Effector memory CD4-positive, alpha-beta T cell (primary cell): ENCODE data around the gene DPYSL4.

Source experiments
- DNase-seq, 3 donors: peaks; one replicate each; pipeline ENCODE4 v3.0.0-alpha.2; 2020
- H3K27ac ChIP-seq: 2 replicates; pipeline ENCODE4 v1.7.0; 2013; ENCODE audit warnings: mild to moderate bottlenecking, low read length, moderate library complexity; ENCODE audit not compliant: insufficient read depth, poor library complexity, severe bottlenecking
- H3K27me3 ChIP-seq: replicated peaks from 2 replicates; pipeline ENCODE4 v1.7.0; 2013; ENCODE audit warnings: mild to moderate bottlenecking, low read length; ENCODE audit not compliant: insufficient read depth, control insufficient read depth, poor library complexity, severe bottlenecking
- H3K36me3 ChIP-seq: 2 replicates; pipeline ENCODE4 v1.7.0; 2013; ENCODE audit warnings: mild to moderate bottlenecking, low read length, moderate library complexity; ENCODE audit not compliant: control insufficient read depth, insufficient read depth
- H3K4me1 ChIP-seq: 2 replicates; pipeline ENCODE4 v1.7.0; 2013; ENCODE audit warnings: low read length, mild to moderate bottlenecking; ENCODE audit not compliant: control insufficient read depth, insufficient read depth, poor library complexity, severe bottlenecking
- H3K4me3 ChIP-seq: 2 replicates; pipeline ENCODE4 v1.7.0; 2013; ENCODE audit warnings: low read length, low read depth, mild to moderate bottlenecking; ENCODE audit not compliant: insufficient read depth, poor library complexity, severe bottlenecking
- H3K9me3 ChIP-seq: 2 replicates; pipeline ENCODE4 v1.7.0; 2013; ENCODE audit warnings: mild to moderate bottlenecking, low read length, moderate library complexity; ENCODE audit not compliant: control insufficient read depth

Gene DPYSL4

GRCh38 chr10:132149917-132150316 lies 36.8 kb upstream of the DPYSL4 start:
- Histone ChIP-seq H3K36me3 (no peaks in the 10 kb centered on the region), H3K9me3 (no peaks in the 10 kb centered on the region), H3K4me1 (no peaks in the 10 kb centered on the region), H3K27me3 (no peaks in the 10 kb centered on the region), H3K27ac (no peak overlapping the region), H3K4me3 (no peak overlapping the region)
- DNase-seq = no peak

DNA sequence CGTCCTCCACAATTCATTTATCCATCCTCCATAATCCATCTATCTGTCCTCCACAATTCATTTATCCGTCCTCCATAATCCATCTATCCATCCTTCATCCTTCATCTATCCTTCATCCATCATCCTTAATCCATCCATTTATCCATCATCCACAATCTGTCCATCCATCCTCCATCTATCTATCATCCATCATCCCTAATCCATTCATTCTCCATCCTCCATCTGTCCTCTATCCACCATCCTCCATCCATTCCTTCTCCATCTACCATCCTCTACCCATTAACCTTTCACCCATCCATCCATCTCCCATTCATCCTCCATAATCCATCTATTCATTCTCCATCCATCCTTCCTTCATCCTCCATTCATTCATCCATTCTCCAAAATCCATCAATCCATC lies 36.0 kb upstream of the DPYSL4 start:
- no peak for DNase-seq
- H3K4me3 ChIP-seq = no peak overlapping the region
- no peak overlapping the region for H3K27ac ChIP-seq
- no peaks in the 10 kb centered on the region for H3K36me3 ChIP-seq
- no peaks in the 10 kb centered on the region for H3K27me3 ChIP-seq
- H3K9me3 ChIP-seq = no peaks in the 10 kb centered on the region
- H3K4me1 ChIP-seq = no peaks in the 10 kb centered on the region

DNA sequence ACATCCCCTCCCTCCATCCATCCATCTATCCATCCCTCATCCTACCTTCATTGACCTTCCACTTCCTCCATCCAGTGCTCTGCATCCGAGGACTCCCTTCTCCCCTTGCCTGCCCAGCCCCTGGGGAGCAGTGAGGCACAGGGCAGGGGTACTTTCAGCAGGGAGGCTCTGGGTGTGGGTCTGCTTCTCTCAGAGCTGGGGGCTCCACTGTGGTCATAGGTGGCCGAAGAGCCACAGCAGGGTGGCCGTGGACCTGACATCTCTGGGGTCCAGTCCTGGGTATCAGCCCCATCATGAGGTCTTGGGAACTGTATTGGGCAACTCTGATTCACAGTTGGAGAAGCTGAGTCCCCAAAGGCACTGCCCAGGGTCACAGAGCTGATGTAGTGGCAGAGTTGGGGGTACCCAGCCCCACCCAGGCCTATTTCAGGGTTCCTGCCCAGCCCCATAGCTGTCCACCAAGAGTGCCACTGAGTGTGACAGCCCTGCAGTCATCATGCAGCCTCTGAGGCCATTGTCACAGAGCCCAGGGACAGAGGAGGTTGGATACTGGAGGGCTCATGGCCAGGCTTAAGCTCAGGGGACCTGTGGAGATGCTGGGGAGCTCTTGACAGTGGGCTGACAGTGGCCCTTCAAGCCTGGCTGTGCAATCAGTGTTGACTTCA lies 35.3 kb upstream of the DPYSL4 start:
- no peak for DNase-seq
- Histone ChIP-seq H3K9me3 (no peaks in the 10 kb centered on the region), H3K27ac (no peak overlapping the region), H3K4me3 (no peak overlapping the region), H3K36me3 (no peaks in the 10 kb centered on the region), H3K27me3 (no peaks in the 10 kb centered on the region), H3K4me1 (no peaks in the 10 kb centered on the region)

DNA sequence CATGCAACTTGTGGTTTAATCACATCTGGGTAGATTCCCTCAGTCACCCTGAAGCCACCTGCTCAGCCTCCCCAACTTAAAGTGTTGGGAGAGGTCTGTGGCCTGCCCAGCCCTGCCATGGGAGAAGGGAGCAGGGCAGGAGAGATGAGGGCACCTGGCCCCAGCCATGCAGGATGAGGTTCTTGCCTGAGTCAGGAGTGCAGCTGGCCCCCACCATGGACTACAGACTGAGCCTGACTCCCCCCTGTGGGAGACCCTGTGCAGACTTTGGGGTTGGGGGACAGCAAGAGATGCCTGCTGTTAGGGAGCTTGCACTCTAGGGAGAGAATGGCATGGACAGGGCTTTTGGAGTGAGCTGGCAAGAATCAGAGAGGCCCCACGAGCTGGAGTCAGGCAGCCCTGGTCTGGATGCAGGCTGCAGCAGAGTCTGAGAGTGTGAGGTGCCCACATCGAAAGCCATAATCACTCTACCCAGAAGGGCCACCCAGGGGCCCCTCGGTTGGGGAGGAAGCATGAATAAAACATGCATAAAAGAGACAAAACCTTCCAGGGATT lies 34.7 kb upstream of the DPYSL4 start:
- no peaks in the 10 kb centered on the region for H3K9me3 ChIP-seq
- no peaks in the 10 kb centered on the region for H3K36me3 ChIP-seq
- H3K27me3 ChIP-seq = no peaks in the 10 kb centered on the region
- H3K27ac ChIP-seq = no peak overlapping the region
- H3K4me1 ChIP-seq = no peaks in the 10 kb centered on the region
- no peak overlapping the region for H3K4me3 ChIP-seq
- DNase-seq = no peak

DNA sequence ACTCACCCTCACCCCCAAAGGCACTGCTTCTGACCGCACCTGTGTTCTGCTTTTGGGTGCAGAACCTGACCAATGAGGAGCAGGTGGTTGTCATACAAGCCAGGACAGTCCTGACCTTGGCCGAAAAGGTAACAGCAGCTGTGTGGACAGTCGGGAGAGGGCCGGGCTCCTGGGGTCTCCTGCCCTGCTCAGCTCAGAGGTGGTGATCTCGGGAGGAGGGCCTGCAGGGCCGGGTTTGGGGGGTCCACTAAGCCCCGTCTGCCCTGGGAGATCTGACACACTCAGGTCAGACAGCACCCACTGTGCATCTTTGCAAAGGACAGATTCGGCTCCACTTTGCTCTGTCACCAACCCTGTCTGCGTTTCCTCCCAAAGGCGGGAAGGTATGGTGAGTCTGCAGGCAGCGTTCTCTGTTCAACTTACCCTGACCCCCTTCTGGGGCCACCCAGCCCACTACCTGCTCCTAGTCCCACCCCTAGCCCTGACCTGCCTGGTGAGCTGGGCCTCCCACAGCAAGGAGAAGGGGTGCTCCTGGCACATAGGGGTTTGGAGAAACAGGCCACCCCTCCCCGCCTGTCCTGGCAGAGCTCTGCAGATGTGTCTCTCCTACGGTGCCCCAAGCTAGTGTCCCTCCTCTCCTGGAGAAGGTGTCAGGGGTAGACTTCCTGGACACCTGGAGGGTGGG lies 33.7 kb upstream of the DPYSL4 start:
- Histone ChIP-seq H3K27ac (no peak overlapping the region), H3K36me3 (no peaks in the 10 kb centered on the region), H3K27me3 (no peaks in the 10 kb centered on the region), H3K4me3 (no peak overlapping the region), H3K9me3 (no peaks in the 10 kb centered on the region), H3K4me1 (peaks cover under 1% of the 10 kb centered on the region)
- DNase-seq = no peak

GRCh38 chr10:132153616-132154217 lies 33.0 kb upstream of the DPYSL4 start:
- Histone ChIP-seq H3K36me3 (no peaks in the 10 kb centered on the region), H3K27me3 (no peaks in the 10 kb centered on the region), H3K4me1 (peaks cover 4% of the 10 kb centered on the region), H3K9me3 (no peaks in the 10 kb centered on the region), H3K27ac (no peak overlapping the region), H3K4me3 (no peak overlapping the region)
- no peak for DNase-seq

- Histone ChIP-seq H3K4me3 (no peak overlapping the region), H3K27me3 (no peaks in the 10 kb centered on the region), H3K27ac (no peak overlapping the region), H3K4me1 (peaks cover 11% of the 10 kb centered on the region), H3K9me3 (no peaks in the 10 kb centered on the region), H3K36me3 (no peaks in the 10 kb centered on the region)
- no peak for DNase-seq
These were observed 32.3 kb upstream of the DPYSL4 start for GRCh38 chr10:132154440-132154839.

DNA sequence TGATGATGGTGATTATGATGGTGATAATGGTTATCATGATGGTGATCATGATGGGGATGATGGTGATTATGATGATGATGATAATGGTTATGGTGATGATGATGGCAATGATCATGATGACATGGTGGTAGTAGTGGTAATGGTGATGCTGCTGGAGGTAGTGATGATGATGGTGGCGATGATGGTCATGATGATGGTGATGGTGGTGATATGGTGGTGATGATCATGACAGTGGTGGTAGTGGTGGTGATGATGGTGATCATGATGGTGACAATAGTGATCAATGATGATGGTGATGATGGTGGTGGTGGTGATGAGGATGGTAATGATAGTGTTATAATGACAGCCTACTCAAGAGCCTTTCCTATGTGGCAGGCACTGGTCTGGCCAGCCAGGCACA lies 31.8 kb upstream of the DPYSL4 start:
- no peak overlapping the region for H3K4me3 ChIP-seq
- peaks cover 14% of the 10 kb centered on the region for H3K4me1 ChIP-seq
- no peak for DNase-seq
- no peaks in the 10 kb centered on the region for H3K9me3 ChIP-seq
- H3K27ac ChIP-seq = no peak overlapping the region
- H3K36me3 ChIP-seq = no peaks in the 10 kb centered on the region
- H3K27me3 ChIP-seq = no peaks in the 10 kb centered on the region

- Histone ChIP-seq H3K4me3 (no peak overlapping the region), H3K27ac (no peak overlapping the region), H3K4me1 (peaks cover 14% of the 10 kb centered on the region), H3K9me3 (no peaks in the 10 kb centered on the region), H3K36me3 (no peaks in the 10 kb centered on the region), H3K27me3 (no peaks in the 10 kb centered on the region)
- DNase-seq = no peak
These were observed 30.9 kb upstream of the DPYSL4 start for GRCh38 chr10:132155723-132156381.

DNA sequence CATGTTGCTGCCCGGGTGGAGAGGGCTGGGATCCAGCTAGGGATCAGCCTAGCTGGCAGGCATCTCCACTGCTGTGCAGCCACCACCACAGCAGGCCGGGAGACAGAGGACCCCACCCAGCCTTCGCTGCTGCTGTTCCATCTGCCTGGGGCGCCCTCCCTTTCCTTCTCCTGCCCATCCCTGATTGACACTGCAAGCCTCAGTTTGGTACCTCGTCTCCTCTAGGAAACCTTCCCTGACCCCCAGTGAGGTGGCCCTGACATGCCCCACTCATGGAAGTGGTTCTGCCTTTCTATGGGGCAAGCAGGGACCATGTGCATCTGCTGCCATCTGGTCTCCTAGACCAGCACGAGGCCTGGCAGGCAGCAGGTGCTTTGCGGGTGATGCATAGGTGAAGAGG lies 30.4 kb upstream of the DPYSL4 start:
- Histone ChIP-seq H3K27ac (no peak overlapping the region), H3K4me1 (peaks cover 14% of the 10 kb centered on the region), H3K36me3 (no peaks in the 10 kb centered on the region), H3K4me3 (no peak overlapping the region), H3K9me3 (no peaks in the 10 kb centered on the region), H3K27me3 (no peaks in the 10 kb centered on the region)
- DNase-seq = no peak
